ENCODE measurements around the gene ANTXRL.
"Not testable (repeated sequence)": the region's sequence is repeated elsewhere in the genome, so short reads cannot be mapped to it uniquely, and the experiment has no call there.

The ANTXRL gene

DNA sequence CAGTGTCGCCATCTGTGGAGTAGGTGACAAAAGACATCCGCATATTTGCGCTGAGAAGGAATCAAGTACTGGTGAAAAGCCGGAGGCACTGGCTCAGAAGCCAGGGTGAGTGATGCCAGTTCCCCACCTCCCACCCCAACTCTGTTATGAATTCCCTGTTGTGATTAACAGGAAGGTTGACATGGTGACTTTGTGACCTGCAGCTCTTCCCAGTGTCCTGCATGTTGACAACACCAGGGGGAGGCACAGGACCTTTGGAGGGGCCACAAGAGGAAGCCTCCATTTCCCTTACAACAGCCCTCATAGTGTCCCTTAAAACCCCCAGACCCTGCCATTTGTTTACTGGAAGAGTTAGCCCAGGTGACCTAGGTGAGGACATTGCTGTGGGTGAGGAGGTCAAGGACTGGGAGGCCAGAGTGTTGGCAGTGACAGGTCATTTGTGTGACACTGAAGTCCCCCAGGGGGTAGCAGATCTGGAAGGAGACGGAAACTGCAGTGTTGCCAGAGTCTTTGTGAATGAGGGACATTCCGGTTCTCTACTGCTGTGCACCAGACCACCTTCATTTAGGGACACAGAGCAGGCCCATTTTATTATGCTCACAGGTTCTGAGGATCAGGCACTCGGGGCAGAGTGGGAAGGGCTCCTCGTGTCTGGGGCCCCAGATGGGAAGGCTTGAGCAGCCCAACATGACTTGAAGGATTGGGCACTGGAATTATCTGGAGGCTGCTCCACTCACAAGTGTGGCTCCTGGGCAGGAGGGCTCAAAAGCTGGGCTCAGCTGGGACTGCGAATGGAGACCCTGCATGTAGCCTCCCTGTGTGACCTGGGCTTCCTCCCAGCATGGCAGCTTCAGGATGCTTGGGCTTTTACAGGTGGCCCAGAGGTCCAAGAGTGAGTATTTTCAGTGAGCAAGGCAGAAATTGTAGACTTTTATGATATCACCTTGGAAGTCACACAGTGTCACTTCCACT is 13.0 kb upstream of the ANTXRL start:
- no peak for DNase-seq (ENCODE audit: low read depth in 2 of 2)

GRCh38 chr10:46277840-46278239 is 9.0 kb upstream of the ANTXRL start:
- DNase-seq (ENCODE audit: low read depth in 2 of 2) = no peak

DNA sequence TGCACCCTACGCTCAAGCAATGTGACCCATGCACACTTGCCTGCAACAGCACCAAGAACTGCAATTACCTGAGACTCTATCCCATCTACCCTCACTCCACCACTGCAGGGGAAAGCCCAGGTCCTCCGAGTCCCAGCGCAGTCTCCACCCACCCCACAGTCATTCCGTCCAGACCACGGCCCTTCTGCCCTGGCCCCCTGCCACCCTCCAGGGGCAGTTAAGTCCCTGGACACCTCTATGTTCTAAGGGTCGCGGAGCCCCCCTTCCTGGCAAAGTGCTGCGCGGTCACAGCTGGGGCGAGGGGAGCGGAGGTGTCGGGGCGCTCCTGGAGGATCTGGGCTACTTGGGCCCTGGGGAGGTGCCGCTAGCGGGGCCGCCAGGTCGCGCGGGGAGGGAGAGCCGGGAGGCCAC is 4.4 kb upstream of the ANTXRL start:
- not testable (repeated sequence) for DNase-seq (ENCODE audit: low read depth in 2 of 2)

GRCh38 chr10:46282842-46283574 is 3.8 kb upstream of the ANTXRL start:
- DNase-seq (ENCODE audit: low read depth in 2 of 2) = peak in 1 of 2 donors; percentile 42

DNA sequence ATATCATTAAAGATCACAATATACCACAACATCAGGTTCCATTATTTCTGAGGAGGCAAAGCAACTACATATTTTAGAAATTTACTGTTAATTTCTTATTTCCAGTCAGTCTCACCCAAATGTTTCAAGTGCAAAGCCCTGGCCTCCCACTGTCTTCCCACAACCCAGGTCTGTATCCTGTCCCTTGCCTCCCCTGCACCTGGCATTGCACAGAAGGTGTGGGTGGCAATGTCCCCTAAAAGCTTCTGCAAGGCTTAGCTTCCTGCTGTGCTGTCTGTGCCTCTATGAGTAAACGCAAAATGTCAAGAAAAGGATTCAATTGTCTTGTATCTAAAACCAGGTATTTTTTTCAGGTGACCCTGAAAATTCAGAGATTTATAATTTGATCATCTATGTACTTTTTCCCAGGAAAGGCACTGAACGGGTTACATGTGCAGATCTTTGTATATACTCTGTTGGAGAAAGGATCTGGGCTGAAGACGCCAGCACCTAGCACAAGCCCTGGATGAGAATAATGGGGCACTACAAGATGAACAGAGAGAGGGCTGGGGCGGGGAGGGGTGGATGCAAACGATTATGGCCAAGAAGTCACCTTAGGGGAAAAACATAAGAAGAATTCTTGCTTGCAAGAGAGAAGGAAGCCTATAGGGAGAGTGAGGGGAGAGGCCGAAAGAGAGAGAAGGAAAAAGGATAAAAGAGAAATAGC is 3.1 kb upstream of the ANTXRL start:
- no peak for DNase-seq (ENCODE audit: low read depth in 2 of 2)

GRCh38 chr10:46284286-46285229 is 2.2 kb upstream of the ANTXRL start:
- peak; percentile 40 to 45 for DNase-seq (ENCODE audit: low read depth in 2 of 2)

- DNase-seq (ENCODE audit: low read depth in 2 of 2) = no peak
Observed at GRCh38 chr10:46285300-46285699, 1.5 kb upstream of the ANTXRL start.

- no peak for DNase-seq (ENCODE audit: low read depth in 2 of 2)
Observed at GRCh38 chr10:46285966-46286620, 704 bp upstream of the ANTXRL start.

- DNase-seq (ENCODE audit: low read depth in 2 of 2) = no peak
Observed at GRCh38 chr10:46287846-46288477, 1.2 kb downstream of the ANTXRL start.

DNA sequence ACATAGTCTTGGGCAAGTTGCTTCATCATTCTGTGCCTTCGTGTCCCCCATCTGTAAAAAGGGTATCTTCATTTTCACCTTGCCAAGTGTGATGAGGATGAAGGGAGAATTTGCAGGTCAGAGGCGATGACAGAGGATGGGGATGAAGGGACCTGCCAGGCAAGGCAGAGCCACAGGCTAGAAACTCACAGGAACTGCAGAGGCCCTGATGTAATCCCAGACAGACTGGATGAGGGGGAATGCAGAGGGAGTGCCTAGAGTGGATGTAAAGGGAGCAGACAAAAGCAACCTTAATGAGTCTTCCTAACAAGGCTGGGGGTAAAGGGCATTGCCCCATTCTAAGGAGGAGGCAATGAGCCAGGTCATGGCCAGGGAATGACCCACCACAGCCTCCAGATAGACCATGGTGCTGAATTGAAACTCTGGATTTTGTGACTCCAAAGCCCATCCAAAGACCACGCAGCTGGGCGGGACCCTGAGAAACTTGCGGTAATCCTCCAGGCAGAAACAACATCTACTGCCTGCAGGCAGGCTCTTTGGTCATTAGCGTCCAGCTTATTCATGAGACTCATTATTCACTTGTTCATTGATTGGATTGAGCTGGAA is 1.9 kb downstream of the ANTXRL start:
- no peak for DNase-seq (ENCODE audit: low read depth in 2 of 2)

GRCh38 chr10:46289209-46289810 is 2.5 kb downstream of the ANTXRL start:
- no peak for DNase-seq (ENCODE audit: low read depth in 2 of 2)

GRCh38 chr10:46290101-46290886 is 3.5 kb downstream of the ANTXRL start:
- DNase-seq (ENCODE audit: low read depth in 2 of 2) = no peak

- DNase-seq (ENCODE audit: low read depth in 2 of 2) = no peak
Observed at GRCh38 chr10:46291817-46292572, 5.2 kb downstream of the ANTXRL start.

GRCh38 chr10:46292573-46293023 is 5.8 kb downstream of the ANTXRL start:
- DNase-seq (ENCODE audit: low read depth in 2 of 2) = no peak

- DNase-seq (ENCODE audit: low read depth in 2 of 2) = no peak
Observed at GRCh38 chr10:46293228-46293627, 6.4 kb downstream of the ANTXRL start.

DNA sequence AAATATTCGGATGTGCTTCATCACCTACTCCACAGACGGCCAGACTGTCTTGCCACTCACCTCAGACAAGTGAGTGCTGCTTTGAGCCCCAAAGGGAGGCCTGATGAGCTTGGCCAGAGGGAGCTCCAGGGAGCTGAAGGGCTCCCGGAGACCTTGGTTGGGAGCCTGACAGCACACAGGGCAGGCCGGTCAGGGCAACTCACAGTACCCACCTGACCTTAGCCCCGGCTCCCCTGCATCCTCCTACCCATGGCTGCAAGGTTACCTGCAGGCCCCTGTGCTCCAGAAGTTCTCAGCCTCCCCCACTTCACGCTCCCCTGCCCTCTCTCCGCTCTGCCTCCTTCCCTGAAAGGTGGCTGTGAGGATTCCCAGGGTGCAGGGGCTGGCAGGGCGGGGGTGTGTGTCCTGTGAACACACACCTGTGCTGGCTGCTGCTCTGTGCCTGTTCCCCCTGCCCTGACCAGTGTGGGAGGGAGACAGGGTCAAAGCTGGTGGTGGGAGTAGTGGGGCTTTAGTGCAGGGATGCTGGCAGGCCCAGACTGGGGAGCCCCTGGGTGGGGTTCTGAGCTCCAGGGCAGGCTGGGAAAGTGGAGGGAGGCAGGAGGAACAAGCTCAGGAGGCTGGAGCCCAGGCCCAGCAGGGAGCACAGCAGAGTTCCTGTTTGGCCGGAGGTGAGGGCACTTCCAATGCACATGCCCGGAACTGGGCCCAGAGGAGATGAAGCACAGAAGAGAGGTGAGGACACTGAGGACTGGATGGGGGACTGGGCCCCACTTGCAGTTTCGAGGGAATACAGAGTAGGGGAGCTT is 7.2 kb downstream of the ANTXRL start:
- DNase-seq (ENCODE audit: low read depth in 2 of 2) = no peak
